OCI-LY1 (cell line): ENCODE data around the gene RGS9.

Experiments used
- H2AFZ ChIP-seq: fragments of 200-600 bp; sonication (generic), shearing (Covaris generic); 2 replicates; pipeline ENCODE4 v1.6.0; 2014; ENCODE audit warnings: antibody characterized with exemption, mild to moderate bottlenecking, low read length
- H3F3A ChIP-seq: fragments of 200-600 bp; sonication (generic), shearing (Covaris generic); 2 replicates; pipeline ENCODE4 v1.6.0; 2014; ENCODE audit warnings: mild to moderate bottlenecking, antibody characterized with exemption, low read length, moderate library complexity; ENCODE audit not compliant: insufficient read depth
- H3K27ac ChIP-seq: fragments of 200-600 bp; sonication (generic); 2 replicates; pipeline ENCODE4 v1.5.1; 2014; ENCODE audit warnings: low read length, mixed run types, mild to moderate bottlenecking, low read depth; ENCODE audit not compliant: poor library complexity, severe bottlenecking
- H3K27me3 ChIP-seq: fragments of 200-600 bp; sonication (generic); 2 replicates; pipeline ENCODE4 v1.6.0; 2014; ENCODE audit warnings: antibody characterized with exemption, mild to moderate bottlenecking, low read length, moderate library complexity; ENCODE audit not compliant: insufficient read depth
- H3K36me3 ChIP-seq: fragments of 200-600 bp; sonication (generic); 2 replicates; pipeline ENCODE4 v1.6.1; 2014; ENCODE audit warnings: mild to moderate bottlenecking, antibody characterized with exemption, low read length, moderate library complexity, mixed read lengths; ENCODE audit not compliant: insufficient read depth
- H3K4me1 ChIP-seq: fragments of 200-600 bp; sonication (generic); 2 replicates; pipeline ENCODE4 v1.5.1; 2014; ENCODE audit warnings: mild to moderate bottlenecking, low read length, moderate library complexity; ENCODE audit not compliant: insufficient read depth, severe bottlenecking
- H3K4me2 ChIP-seq: fragments of 200-600 bp; sonication (generic), shearing (Covaris generic); 2 replicates; pipeline ENCODE4 v1.6.1; 2014; ENCODE audit warnings: low read length
- H3K4me3 ChIP-seq: fragments of 200-600 bp; sonication (generic); 2 replicates; pipeline ENCODE4 v1.5.1; 2014; ENCODE audit warnings: low read length, low read depth, mild to moderate bottlenecking, mixed read lengths; ENCODE audit not compliant: poor library complexity, severe bottlenecking
- H3K79me2 ChIP-seq: fragments of 200-600 bp; shearing (Covaris generic); 2 replicates; pipeline ENCODE4 v1.6.1; 2016; ENCODE audit warnings: mixed run types, low read length, mixed read lengths; ENCODE audit not compliant: insufficient read depth
- H3K9ac ChIP-seq: fragments of 200-600 bp; sonication (generic), shearing (Covaris generic); 2 replicates; pipeline ENCODE4 v1.6.1; 2014; ENCODE audit warnings: mild to moderate bottlenecking, low read length, mixed read lengths
- H3K9me2 ChIP-seq: fragments of 200-600 bp; sonication (generic), shearing (Covaris generic); 2 replicates; pipeline ENCODE4 v1.6.1; 2014; ENCODE audit warnings: low read depth, mild to moderate bottlenecking, low read length, mixed read lengths
- H3K9me3 ChIP-seq: fragments of 200-600 bp; shearing (Covaris generic); 2 replicates; pipeline ENCODE4 v1.6.1; 2014; ENCODE audit warnings: low read length, mixed read lengths
- H4K20me1 ChIP-seq: fragments of 200-600 bp; sonication (generic), shearing (Covaris generic); 2 replicates; pipeline ENCODE4 v1.6.0; 2016; ENCODE audit warnings: mild to moderate bottlenecking, low read length; ENCODE audit not compliant: insufficient read depth
- EZH2 ChIP-seq: fragments of 200-600 bp; sonication (generic), shearing (Covaris generic); IDR thresholded peaks from 2 replicates; pipeline ENCODE4 v1.8.0; 2017; ENCODE audit warnings: borderline replicate concordance, mixed run types, mild to moderate bottlenecking, antibody characterized with exemption, low read length, moderate library complexity, mixed read lengths
- TF ChIP-seq, protein P1 (sequence below): fragments of 200-600 bp; sonication (generic), shearing (Covaris generic); IDR thresholded peaks from 2 replicates; pipeline ENCODE4 v1.5.1; 2017; ENCODE audit warnings: mild to moderate bottlenecking, antibody characterized with exemption, low read length, moderate library complexity, mixed read lengths

The RGS9 gene

DNA sequence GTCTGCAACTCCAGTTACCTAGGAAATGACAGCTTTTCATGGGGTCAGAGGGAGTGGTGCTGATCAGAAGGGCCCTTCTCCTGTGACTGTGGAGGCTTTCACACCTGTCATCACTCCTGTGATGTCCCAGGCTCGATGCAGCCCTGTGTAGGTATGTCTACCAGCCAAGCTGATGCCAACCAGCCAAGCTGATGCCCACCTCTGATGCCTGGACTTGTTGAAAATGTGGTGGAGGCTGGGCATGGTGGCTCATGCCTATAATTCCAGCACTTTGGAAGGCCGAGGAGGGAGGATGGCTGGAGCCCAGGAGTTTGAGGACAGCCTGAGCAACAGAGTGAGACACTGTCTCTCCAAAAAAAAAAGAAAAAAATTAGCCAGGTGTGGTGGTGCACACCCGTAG is 33.7 kb upstream of the RGS9 start:
- H3K4me2 ChIP-seq = no peak overlapping the region
- H3K9me2 ChIP-seq = no peaks in the 10 kb centered on the region
- TF ChIP-seq, protein P1, sequence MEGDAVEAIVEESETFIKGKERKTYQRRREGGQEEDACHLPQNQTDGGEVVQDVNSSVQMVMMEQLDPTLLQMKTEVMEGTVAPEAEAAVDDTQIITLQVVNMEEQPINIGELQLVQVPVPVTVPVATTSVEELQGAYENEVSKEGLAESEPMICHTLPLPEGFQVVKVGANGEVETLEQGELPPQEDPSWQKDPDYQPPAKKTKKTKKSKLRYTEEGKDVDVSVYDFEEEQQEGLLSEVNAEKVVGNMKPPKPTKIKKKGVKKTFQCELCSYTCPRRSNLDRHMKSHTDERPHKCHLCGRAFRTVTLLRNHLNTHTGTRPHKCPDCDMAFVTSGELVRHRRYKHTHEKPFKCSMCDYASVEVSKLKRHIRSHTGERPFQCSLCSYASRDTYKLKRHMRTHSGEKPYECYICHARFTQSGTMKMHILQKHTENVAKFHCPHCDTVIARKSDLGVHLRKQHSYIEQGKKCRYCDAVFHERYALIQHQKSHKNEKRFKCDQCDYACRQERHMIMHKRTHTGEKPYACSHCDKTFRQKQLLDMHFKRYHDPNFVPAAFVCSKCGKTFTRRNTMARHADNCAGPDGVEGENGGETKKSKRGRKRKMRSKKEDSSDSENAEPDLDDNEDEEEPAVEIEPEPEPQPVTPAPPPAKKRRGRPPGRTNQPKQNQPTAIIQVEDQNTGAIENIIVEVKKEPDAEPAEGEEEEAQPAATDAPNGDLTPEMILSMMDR = no peak
- TF ChIP-seq EZH2 = no peak
- no peaks in the 10 kb centered on the region for H3K36me3 ChIP-seq
- H3K27ac ChIP-seq = no peak overlapping the region
- H3K27me3 ChIP-seq = no peaks in the 10 kb centered on the region
- no peak overlapping the region for H2AFZ ChIP-seq
- no peak overlapping the region for H3K9ac ChIP-seq
- H3K9me3 ChIP-seq = no peaks in the 10 kb centered on the region
- no peaks in the 10 kb centered on the region for H3K79me2 ChIP-seq
- H4K20me1 ChIP-seq = no peaks in the 10 kb centered on the region
- no peaks in the 10 kb centered on the region for H3F3A ChIP-seq
- H3K4me1 ChIP-seq = peaks cover 16% of the 10 kb centered on the region
- H3K4me3 ChIP-seq = no peak overlapping the region

DNA sequence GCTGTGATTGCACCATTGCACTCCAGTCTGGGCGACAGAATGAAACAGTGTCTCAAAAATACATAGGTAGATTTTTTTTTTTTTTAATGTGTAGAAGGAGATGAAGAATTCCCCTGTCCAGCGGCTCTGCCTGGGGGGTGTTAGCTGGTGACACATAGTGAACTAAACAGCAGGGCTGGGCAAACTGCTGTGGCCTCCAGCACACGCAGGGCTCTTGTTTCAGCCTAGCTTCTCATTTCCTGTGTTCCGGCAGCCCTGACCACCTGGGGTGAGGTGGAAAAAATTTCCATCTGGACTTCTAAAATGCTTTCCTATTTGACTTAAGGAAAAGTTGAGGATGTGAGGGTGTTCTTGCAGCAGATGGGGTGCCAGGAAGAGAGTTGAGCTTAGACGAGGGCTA is 33.3 kb upstream of the RGS9 start:
- H3K4me1 ChIP-seq = peaks cover 16% of the 10 kb centered on the region
- no peak overlapping the region for H2AFZ ChIP-seq
- H3K4me3 ChIP-seq = no peak overlapping the region
- H3K9me2 ChIP-seq = no peaks in the 10 kb centered on the region
- H3K79me2 ChIP-seq = no peaks in the 10 kb centered on the region
- no peaks in the 10 kb centered on the region for H4K20me1 ChIP-seq
- H3K9ac ChIP-seq = no peak overlapping the region
- H3K4me2 ChIP-seq = no peak overlapping the region
- TF ChIP-seq, protein P1 = no peak
- no peak for TF ChIP-seq EZH2
- no peaks in the 10 kb centered on the region for H3K9me3 ChIP-seq
- no peak overlapping the region for H3K27ac ChIP-seq
- no peaks in the 10 kb centered on the region for H3K27me3 ChIP-seq
- H3F3A ChIP-seq = no peaks in the 10 kb centered on the region
- no peaks in the 10 kb centered on the region for H3K36me3 ChIP-seq

DNA sequence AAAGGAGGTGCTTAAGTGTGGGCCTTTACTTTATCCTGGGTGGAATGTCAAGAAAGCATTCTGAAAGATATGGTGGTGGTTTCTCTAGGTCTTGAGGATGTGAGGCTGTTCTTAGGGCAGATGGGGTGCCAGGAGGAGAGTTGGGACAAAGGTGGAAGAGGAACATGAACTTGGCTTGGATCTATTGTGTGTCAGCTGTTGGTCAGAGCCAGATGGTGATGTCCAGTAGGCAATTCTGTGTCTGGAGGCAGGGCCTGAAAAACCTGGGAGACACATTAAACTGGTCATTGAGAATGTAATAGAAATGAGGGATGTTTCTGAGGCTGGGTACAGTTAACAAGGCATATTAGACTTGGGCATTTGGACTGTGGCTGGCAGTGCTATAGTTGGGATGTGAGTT is 32.6 kb upstream of the RGS9 start:
- Histone ChIP-seq H3K4me3 (no peak overlapping the region), H3K9ac (no peak overlapping the region), H3K9me3 (no peaks in the 10 kb centered on the region), H3K79me2 (no peaks in the 10 kb centered on the region), H3K27ac (no peak overlapping the region), H3F3A (no peaks in the 10 kb centered on the region), H3K4me2 (no peak overlapping the region), H3K36me3 (peaks cover 5% of the 10 kb centered on the region; the same call in 1 of the 2 replicates), H3K9me2 (no peaks in the 10 kb centered on the region), H2AFZ (no peak overlapping the region), H3K4me1 (peaks cover 16% of the 10 kb centered on the region), H4K20me1 (no peaks in the 10 kb centered on the region), H3K27me3 (no peaks in the 10 kb centered on the region; the same call in 1 of the 2 replicates)
- no peak for TF ChIP-seq EZH2
- TF ChIP-seq, protein P1 = no peak
